ENCODE results near the gene NOP16. TPM values are rescaled to one million over a fixed set of nuclear protein-coding genes. Genes with fewer than 3 reads are reported as not detected.

Gene NOP16
- total and polyA plus RNA-seq, 2 of the 13 experiments (the other 11 are each of a cell fraction or from before 2014, with no cell fraction given), result 43.3 to 48.4 TPM

DNA sequence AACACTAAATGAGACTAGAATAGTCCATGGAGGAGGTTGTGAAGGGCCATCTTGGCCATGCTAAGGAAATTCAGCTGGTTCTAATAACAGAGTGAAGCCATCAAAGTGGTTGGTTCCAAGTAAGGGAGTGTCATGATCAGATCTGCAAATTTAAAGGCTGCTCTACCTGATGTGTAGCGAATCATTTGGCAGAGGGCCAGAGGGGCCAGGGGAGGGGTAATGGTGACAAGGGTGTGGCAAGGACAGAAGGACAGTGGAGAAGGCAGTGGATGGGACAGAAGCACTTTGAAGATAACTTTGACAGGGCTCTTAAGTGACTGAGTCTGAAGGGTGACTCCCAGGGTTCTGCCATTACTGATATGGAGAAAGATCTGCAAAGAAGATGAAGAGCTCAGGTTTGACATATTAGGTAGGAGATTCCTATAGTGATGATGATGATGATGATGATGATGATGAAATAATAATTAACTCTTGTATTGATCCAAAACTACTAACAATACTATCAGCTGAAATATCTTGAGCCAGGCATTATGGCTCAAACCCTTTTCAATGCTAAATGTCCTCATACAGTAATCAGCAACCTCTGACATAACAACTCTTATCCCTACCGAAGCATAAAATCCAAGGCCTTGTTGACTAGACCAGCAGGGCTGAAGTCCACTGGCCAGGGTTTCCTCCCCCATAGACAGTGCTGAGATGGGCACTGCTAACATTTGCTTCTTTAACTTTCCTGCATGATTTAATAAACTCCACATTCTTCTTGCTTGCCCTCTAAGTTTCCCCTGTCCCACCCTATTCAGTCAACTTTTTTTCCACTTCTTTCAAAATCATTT is 46.9 kb downstream of the NOP16 start (continued):
- TF ChIP-seq SOX13 (IDR thresholded peaks at IDR 0.05) (no peak), SOX13 (CRISPR knock-in tag; conservative IDR thresholded peaks at IDR 0.05 in 1 of 2, IDR thresholded peaks at IDR 0.05 in 1 of 2) (peak in 1 of 2 experiments; percentile 28; a peak in 1 of 4 replicates), MAFK (conservative IDR thresholded peaks at IDR 0.05 in 1 of 2, IDR thresholded peaks at IDR 0.05 in 1 of 2; ENCODE audit: low read length in 2 of 2) (peak; percentile 11 to 28; a peak in 1 of 4 replicates), ZNF281 (CRISPR knock-in tag; IDR thresholded peaks at IDR 0.05; ENCODE audit: borderline replicate concordance) (peak; percentile 63; the same call in 1 of the 2 replicates), SUZ12 (IDR thresholded peaks at IDR 0.05; ENCODE audit: low read depth, low read length) (no peak), CC2D1A (CRISPR knock-in tag; IDR thresholded peaks at IDR 0.05) (no peak), ZNF773 (CRISPR knock-in tag; IDR thresholded peaks at IDR 0.05; ENCODE audit: borderline replicate concordance) (no peak)
- TF ChIP-seq, protein P1, sequence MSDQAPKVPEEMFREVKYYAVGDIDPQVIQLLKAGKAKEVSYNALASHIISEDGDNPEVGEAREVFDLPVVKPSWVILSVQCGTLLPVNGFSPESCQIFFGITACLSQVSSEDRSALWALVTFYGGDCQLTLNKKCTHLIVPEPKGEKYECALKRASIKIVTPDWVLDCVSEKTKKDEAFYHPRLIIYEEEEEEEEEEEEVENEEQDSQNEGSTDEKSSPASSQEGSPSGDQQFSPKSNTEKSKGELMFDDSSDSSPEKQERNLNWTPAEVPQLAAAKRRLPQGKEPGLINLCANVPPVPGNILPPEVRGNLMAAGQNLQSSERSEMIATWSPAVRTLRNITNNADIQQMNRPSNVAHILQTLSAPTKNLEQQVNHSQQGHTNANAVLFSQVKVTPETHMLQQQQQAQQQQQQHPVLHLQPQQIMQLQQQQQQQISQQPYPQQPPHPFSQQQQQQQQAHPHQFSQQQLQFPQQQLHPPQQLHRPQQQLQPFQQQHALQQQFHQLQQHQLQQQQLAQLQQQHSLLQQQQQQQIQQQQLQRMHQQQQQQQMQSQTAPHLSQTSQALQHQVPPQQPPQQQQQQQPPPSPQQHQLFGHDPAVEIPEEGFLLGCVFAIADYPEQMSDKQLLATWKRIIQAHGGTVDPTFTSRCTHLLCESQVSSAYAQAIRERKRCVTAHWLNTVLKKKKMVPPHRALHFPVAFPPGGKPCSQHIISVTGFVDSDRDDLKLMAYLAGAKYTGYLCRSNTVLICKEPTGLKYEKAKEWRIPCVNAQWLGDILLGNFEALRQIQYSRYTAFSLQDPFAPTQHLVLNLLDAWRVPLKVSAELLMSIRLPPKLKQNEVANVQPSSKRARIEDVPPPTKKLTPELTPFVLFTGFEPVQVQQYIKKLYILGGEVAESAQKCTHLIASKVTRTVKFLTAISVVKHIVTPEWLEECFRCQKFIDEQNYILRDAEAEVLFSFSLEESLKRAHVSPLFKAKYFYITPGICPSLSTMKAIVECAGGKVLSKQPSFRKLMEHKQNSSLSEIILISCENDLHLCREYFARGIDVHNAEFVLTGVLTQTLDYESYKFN (CRISPR knock-in tag; conservative IDR thresholded peaks at IDR 0.05), result peak; percentile 66
